ENCODE results near the gene KLK7.

- no peak for TF ChIP-seq CTCF (conservative IDR thresholded peaks at IDR 0.05; ENCODE audit: low read depth, low read length)
- no peak for TF ChIP-seq EZH2 (IDR thresholded peaks at IDR 0.05; ENCODE audit: borderline replicate concordance, low read depth, low read length, poor library complexity, severe bottlenecking)
Measured at GRCh38 chr19:50933640-50934039, 50.1 kb downstream of the KLK7 start.
